GM23338 (cell line): ENCODE results near the gene PDIA5. TPM values are rescaled to one million over a fixed set of nuclear protein-coding genes. Genes with fewer than 3 reads are reported as not detected.
A peak's percentile ranks its signal among the peaks of the same experiment; 100 is the strongest.

Experiments
- ATAC-seq: fragments of 200-7000 bp; cut with Tn5 transposase; 3 replicates; pipeline ENCODE4 v1.9.1; 2020
- DNase-seq: peaks from one replicate; pipeline ENCODE4 v3.0.0-alpha.2; 2015; ENCODE audit warnings: low spot score
- H2AFZ ChIP-seq: fragments of 200-600 bp; sonication (generic); 2 replicates; pipeline ENCODE4 v1.8.0; 2016; ENCODE audit warnings: antibody characterized with exemption, mild to moderate bottlenecking, moderate library complexity
- H3F3A ChIP-seq: fragments of 200-600 bp; sonication (generic); replicated peaks from 2 replicates; pipeline ENCODE4 v1.8.0; 2017; ENCODE audit warnings: antibody characterized with exemption, mixed run types, low read depth
- H3K27ac ChIP-seq: fragments of 200-600 bp; sonication (generic); 2 replicates; pipeline ENCODE4 v1.6.1; 2016; ENCODE audit warnings: low read depth
- H3K27me3 ChIP-seq: fragments of 200-600 bp; sonication (generic); 2 replicates; pipeline ENCODE4 v1.8.0; 2016; ENCODE audit warnings: mild to moderate bottlenecking, mixed run types, moderate library complexity; ENCODE audit not compliant: insufficient read depth
- H3K36me3 ChIP-seq: fragments of 200-600 bp; sonication (generic); 2 replicates; pipeline ENCODE4 v1.8.0; 2016; ENCODE audit warnings: mild to moderate bottlenecking; ENCODE audit not compliant: insufficient read depth
- H3K4me1 ChIP-seq: fragments of 200-600 bp; sonication (generic); 2 replicates; pipeline ENCODE4 v1.8.0; 2016; ENCODE audit warnings: mild to moderate bottlenecking, moderate library complexity; ENCODE audit not compliant: insufficient read depth
- H3K4me2 ChIP-seq: fragments of 200-600 bp; sonication (generic); 2 replicates; pipeline ENCODE4 v1.7.1; 2017; ENCODE audit warnings: mixed run types
- H3K4me3 ChIP-seq: fragments of 200-600 bp; sonication (generic); 2 replicates; pipeline ENCODE4 v1.6.1; 2016; ENCODE audit warnings: mixed run types
- H3K79me2 ChIP-seq: fragments of 200-600 bp; sonication (generic); replicated peaks from 2 replicates; pipeline ENCODE4 v1.8.0; 2017; ENCODE audit warnings: mild to moderate bottlenecking; ENCODE audit not compliant: insufficient read depth
- H3K9me2 ChIP-seq: fragments of 200-600 bp; sonication (generic); 2 replicates; pipeline ENCODE4 v1.8.0; 2017; ENCODE audit not compliant: insufficient read depth
- H4K20me1 ChIP-seq: fragments of 200-600 bp; sonication (generic); replicated peaks from 2 replicates; pipeline ENCODE4 v1.8.0; 2017; ENCODE audit warnings: mild to moderate bottlenecking; ENCODE audit not compliant: insufficient read depth
- H3K27ac Mint-ChIP-seq: 2 replicates; pipeline ENCODE4 v1.8.0; 2020; ENCODE audit warnings: inconsistent platforms, mild to moderate bottlenecking, moderate library complexity, mixed read lengths
- H3K27me3 Mint-ChIP-seq: 3 replicates; pipeline ENCODE4 v1.8.0; 2022; ENCODE audit warnings: low read depth, mild to moderate bottlenecking, moderate library complexity, mixed read lengths, inconsistent platforms; ENCODE audit not compliant: insufficient read depth, poor library complexity
- H3K36me3 Mint-ChIP-seq: 3 replicates; pipeline ENCODE4 v1.8.0; 2021; ENCODE audit warnings: low read depth, mild to moderate bottlenecking, inconsistent platforms, moderate library complexity, mixed read lengths
- H3K4me1 Mint-ChIP-seq: 3 replicates; pipeline ENCODE4 v1.8.0; 2020; ENCODE audit warnings: mild to moderate bottlenecking, inconsistent platforms, mixed read lengths
- H3K4me3 Mint-ChIP-seq: 3 replicates; pipeline ENCODE4 v1.8.0; 2021; ENCODE audit warnings: moderate library complexity, mild to moderate bottlenecking, inconsistent platforms, mixed read lengths
- H3K9me3 Mint-ChIP-seq: 3 replicates; pipeline ENCODE4 v1.8.0; 2020; ENCODE audit warnings: moderate library complexity, mild to moderate bottlenecking, inconsistent platforms, mixed read lengths
- EZH2 ChIP-seq: fragments of 200-600 bp; sonication (generic); IDR thresholded peaks from one replicate; pipeline ENCODE4 v1.8.0; 2017; ENCODE audit warnings: antibody characterized with exemption, mild to moderate bottlenecking, low read depth; ENCODE audit not compliant: unreplicated experiment
- EZH2phosphoT487 ChIP-seq: fragments of 200-600 bp; sonication (generic); IDR thresholded peaks from one replicate; pipeline ENCODE4 v1.8.1; 2018; ENCODE audit warnings: antibody characterized with exemption; ENCODE audit not compliant: unreplicated experiment
- JUNB ChIP-seq: IDR thresholded peaks from one replicate; pipeline ENCODE4 v1.6.1; 2016; ENCODE audit warnings: antibody characterized with exemption; ENCODE audit not compliant: unreplicated experiment
- NANOG ChIP-seq: IDR thresholded peaks from 2 replicates; pipeline ENCODE4 v1.6.1; 2016; ENCODE audit warnings: antibody characterized with exemption, borderline replicate concordance
- ZNF114 ChIP-seq: fragments of 250-450 bp; sonication (Bioruptor Pico); IDR thresholded peaks from 2 replicates; pipeline ENCODE4 v1.5.0; 2020; ENCODE audit warnings: mild to moderate bottlenecking, moderate library complexity
- ZNF331 ChIP-seq: fragments of 250-450 bp; sonication (Bioruptor Pico); IDR thresholded peaks from 2 replicates; pipeline ENCODE4 v1.5.0; 2020; ENCODE audit warnings: low read depth, mild to moderate bottlenecking, moderate library complexity
- polyA plus RNA-seq: library from polyadenylated mRNA; unstranded; fragments of >200 nt; fragmentation: Nextera tagmentation; extraction: Ambion mirVana; gene quantifications from 2 replicates; pipeline ENCODE4 v1.2.1, GENCODE V29; 2016
- total RNA-seq: library from RNA; depleted of rRNA; stranded (reverse); fragments of >200 nt; shearing (Covaris generic); gene quantifications from 2 replicates; pipeline ENCODE4 v1.2.3, GENCODE V29; 2014
- TF ChIP-seq, protein P1 (sequence below): IDR thresholded peaks from 2 replicates; pipeline ENCODE4 v1.6.1; 2016; ENCODE audit warnings: antibody characterized with exemption
- TF ChIP-seq, protein P2 (sequence below): fragments of 250-450 bp; sonication (Bioruptor Pico); IDR thresholded peaks from 2 replicates; pipeline ENCODE4 v1.5.0; 2020; ENCODE audit warnings: mild to moderate bottlenecking, moderate library complexity
- TF ChIP-seq, protein P3 (sequence below), 2 experiments: fragments of 200-600 bp in 1 of 2; sonication (generic) in 1 of 2; conservative IDR thresholded peaks; 2 replicates each; pipeline versions ENCODE4 v1.5.1 to v1.6.1; 2016 to 2017; ENCODE audit warnings: antibody characterized with exemption in 2 of 2, low read depth in 2 of 2, mild to moderate bottlenecking in 2 of 2, moderate library complexity in 1 of 2

PDIA5 gene
- total and polyA plus RNA-seq, 2 experiments from 2014 or later: 22.9 to 28.1 TPM

DNA sequence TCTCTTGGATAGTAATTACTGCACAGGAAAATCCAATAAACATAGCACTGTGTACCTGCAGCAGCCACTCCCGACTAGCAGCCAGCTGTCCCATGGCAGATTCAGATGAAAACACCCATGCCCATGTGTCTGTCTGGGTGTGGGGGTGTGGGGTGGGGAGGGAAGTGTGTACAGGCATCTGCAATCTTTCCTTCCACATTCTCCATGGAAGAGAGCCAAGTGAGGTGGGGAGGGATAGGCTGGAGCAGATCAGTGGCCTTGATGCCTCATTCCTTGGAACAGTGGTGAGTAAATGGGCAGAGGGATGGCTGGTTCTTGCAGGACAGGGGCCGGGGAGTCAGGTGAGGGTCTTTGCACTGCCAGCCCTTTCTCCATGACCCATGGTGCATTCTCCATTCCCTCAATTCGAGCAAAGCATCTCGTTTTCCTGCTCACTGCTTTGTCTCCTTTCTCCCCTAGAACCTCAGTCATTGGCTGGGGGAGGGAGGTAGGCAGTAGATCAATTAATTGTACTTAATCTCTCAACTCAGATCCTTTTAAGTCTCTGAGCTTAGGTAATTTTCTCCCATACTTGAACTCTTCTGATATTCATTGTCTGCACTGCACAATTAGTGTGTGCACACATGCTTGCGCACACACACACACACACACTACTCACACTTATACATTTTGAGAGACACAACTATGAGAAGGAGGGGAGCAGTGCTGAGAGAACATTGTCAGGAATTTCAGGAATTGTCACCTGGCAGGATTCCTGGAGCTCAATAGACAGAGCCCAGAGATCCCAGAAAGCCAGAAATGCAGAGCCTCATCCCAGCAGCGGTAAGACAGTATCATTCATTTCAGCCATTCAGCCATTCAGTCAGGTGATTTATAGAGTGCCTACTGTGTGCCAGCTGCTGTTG lies 31.9 kb downstream of the PDIA5 start:
- H3K4me3 ChIP-seq: no peak overlapping the region
- no peaks in the 10 kb centered on the region for H3K27me3 ChIP-seq
- H3K27ac Mint-ChIP-seq: peak overlapping the region; percentile 94
- peaks cover 20% of the 10 kb centered on the region for H3K4me1 Mint-ChIP-seq
- H3K4me2 ChIP-seq: peak overlapping the region; percentile 55; the same call in 1 of the 2 replicates
- H2AFZ ChIP-seq: no peak overlapping the region
- H4K20me1 ChIP-seq: peaks cover 9% of the 10 kb centered on the region
- no peaks in the 10 kb centered on the region for H3K9me3 Mint-ChIP-seq
- ATAC-seq (peak; percentile 73), DNase-seq (peak; percentile 74)
- peak overlapping the region; percentile 18; the same call in 1 of the 2 replicates for H3K27ac ChIP-seq
- no peaks in the 10 kb centered on the region for H3K79me2 ChIP-seq
- H3F3A ChIP-seq: no peaks in the 10 kb centered on the region
- peaks cover 6% of the 10 kb centered on the region for H3K4me1 ChIP-seq
- TF ChIP-seq EZH2phosphoT487 (no peak), ZNF331 (CRISPR knock-in tag) (peak; percentile 50; the same call in 1 of the 2 replicates)
- H3K27me3 Mint-ChIP-seq: peaks cover 3% of the 10 kb centered on the region
- peaks cover 11% of the 10 kb centered on the region for H3K36me3 ChIP-seq
- no peaks in the 10 kb centered on the region for H3K9me2 ChIP-seq
- H3K4me3 Mint-ChIP-seq: no peak overlapping the region; the same call in 2 of the 3 replicates
- H3K36me3 Mint-ChIP-seq: peaks cover 13% of the 10 kb centered on the region; the same call in 2 of the 3 replicates

DNA sequence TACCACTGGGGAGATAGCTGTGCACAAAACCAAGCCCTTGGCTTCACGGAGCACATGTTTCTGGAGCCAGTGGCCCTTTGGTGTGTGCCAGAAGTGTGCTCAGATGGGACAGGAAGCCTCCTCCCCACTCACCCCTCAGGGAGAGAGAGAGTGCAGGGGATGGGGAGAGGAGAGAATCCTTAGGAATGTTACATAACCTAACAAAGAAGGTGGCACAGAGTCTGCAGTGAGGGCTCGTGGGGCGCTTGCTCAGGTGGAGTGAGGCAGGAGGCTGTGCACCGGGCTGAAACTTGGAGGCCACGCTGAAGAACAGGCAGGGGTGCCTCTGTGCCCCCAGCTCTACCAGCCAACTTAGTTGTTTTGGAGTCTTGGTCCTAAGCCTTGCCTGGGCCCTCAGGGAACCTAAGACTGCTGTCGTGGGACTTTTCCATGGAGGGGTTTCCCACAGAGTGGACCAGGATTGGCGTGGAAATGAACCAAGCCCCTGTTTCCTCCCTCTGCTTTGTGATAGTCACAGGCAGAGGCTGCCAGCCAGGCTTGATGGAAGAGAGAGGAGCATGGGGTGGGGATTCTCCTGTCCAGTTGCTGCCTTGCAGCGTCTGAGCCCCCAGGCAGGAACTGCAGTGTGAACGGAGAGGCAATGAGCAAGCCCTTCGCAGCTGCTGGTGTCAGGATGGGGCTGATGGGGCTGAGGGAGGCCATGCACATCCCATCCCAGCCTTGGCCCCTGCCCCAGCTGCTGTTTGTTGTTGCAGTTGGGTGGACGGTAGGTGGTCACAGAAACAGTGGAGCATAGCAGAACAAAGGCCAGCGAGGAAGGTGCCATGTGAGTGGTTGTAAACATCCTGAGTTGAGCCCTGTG lies 32.7 kb downstream of the PDIA5 start:
- H3K4me1 Mint-ChIP-seq: peaks cover 20% of the 10 kb centered on the region
- DNase-seq: peak; percentile 28
- TF ChIP-seq, protein P1, sequence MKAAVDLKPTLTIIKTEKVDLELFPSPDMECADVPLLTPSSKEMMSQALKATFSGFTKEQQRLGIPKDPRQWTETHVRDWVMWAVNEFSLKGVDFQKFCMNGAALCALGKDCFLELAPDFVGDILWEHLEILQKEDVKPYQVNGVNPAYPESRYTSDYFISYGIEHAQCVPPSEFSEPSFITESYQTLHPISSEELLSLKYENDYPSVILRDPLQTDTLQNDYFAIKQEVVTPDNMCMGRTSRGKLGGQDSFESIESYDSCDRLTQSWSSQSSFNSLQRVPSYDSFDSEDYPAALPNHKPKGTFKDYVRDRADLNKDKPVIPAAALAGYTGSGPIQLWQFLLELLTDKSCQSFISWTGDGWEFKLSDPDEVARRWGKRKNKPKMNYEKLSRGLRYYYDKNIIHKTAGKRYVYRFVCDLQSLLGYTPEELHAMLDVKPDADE: no peak
- TF ChIP-seq, protein P2, sequence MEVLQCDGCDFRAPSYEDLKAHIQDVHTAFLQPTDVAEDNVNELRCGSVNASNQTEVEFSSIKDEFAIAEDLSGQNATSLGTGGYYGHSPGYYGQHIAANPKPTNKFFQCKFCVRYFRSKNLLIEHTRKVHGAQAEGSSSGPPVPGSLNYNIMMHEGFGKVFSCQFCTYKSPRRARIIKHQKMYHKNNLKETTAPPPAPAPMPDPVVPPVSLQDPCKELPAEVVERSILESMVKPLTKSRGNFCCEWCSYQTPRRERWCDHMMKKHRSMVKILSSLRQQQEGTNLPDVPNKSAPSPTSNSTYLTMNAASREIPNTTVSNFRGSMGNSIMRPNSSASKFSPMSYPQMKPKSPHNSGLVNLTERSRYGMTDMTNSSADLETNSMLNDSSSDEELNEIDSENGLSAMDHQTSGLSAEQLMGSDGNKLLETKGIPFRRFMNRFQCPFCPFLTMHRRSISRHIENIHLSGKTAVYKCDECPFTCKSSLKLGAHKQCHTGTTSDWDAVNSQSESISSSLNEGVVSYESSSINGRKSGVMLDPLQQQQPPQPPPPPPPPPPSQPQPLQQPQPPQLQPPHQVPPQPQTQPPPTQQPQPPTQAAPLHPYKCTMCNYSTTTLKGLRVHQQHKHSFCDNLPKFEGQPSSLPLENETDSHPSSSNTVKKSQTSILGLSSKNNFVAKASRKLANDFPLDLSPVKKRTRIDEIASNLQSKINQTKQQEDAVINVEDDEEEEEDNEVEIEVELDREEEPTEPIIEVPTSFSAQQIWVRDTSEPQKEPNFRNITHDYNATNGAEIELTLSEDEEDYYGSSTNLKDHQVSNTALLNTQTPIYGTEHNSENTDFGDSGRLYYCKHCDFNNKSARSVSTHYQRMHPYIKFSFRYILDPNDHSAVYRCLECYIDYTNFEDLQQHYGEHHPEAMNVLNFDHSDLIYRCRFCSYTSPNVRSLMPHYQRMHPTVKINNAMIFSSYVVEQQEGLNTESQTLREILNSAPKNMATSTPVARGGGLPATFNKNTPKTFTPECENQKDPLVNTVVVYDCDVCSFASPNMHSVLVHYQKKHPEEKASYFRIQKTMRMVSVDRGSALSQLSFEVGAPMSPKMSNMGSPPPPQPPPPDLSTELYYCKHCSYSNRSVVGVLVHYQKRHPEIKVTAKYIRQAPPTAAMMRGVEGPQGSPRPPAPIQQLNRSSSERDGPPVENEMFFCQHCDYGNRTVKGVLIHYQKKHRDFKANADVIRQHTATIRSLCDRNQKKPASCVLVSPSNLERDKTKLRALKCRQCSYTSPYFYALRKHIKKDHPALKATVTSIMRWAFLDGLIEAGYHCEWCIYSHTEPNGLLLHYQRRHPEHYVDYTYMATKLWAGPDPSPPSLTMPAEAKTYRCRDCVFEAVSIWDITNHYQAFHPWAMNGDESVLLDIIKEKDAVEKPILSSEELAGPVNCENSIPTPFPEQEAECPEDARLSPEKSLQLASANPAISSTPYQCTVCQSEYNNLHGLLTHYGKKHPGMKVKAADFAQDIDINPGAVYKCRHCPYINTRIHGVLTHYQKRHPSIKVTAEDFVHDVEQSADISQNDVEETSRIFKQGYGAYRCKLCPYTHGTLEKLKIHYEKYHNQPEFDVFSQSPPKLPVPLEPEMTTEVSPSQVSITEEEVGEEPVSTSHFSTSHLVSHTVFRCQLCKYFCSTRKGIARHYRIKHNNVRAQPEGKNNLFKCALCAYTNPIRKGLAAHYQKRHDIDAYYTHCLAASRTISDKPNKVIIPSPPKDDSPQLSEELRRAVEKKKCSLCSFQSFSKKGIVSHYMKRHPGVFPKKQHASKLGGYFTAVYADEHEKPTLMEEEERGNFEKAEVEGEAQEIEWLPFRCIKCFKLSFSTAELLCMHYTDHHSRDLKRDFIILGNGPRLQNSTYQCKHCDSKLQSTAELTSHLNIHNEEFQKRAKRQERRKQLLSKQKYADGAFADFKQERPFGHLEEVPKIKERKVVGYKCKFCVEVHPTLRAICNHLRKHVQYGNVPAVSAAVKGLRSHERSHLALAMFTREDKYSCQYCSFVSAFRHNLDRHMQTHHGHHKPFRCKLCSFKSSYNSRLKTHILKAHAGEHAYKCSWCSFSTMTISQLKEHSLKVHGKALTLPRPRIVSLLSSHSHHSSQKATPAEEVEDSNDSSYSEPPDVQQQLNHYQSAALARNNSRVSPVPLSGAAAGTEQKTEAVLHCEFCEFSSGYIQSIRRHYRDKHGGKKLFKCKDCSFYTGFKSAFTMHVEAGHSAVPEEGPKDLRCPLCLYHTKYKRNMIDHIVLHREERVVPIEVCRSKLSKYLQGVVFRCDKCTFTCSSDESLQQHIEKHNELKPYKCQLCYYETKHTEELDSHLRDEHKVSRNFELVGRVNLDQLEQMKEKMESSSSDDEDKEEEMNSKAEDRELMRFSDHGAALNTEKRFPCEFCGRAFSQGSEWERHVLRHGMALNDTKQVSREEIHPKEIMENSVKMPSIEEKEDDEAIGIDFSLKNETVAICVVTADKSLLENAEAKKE (CRISPR knock-in tag): no peak
- TF ChIP-seq EZH2phosphoT487 (no peak), EZH2 (no peak), JUNB (no peak), ZNF114 (CRISPR knock-in tag) (no peak), NANOG (no peak)
- TF ChIP-seq, protein P3, sequence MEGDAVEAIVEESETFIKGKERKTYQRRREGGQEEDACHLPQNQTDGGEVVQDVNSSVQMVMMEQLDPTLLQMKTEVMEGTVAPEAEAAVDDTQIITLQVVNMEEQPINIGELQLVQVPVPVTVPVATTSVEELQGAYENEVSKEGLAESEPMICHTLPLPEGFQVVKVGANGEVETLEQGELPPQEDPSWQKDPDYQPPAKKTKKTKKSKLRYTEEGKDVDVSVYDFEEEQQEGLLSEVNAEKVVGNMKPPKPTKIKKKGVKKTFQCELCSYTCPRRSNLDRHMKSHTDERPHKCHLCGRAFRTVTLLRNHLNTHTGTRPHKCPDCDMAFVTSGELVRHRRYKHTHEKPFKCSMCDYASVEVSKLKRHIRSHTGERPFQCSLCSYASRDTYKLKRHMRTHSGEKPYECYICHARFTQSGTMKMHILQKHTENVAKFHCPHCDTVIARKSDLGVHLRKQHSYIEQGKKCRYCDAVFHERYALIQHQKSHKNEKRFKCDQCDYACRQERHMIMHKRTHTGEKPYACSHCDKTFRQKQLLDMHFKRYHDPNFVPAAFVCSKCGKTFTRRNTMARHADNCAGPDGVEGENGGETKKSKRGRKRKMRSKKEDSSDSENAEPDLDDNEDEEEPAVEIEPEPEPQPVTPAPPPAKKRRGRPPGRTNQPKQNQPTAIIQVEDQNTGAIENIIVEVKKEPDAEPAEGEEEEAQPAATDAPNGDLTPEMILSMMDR (conservative IDR thresholded peaks at IDR 0.05; ENCODE audit: low read depth in 2 of 2): no peak

More for the DNA sequence above, 32.7 kb downstream of the PDIA5 start:
- peak; percentile 56 for ATAC-seq
- Histone ChIP-seq H3K4me3 (no peak overlapping the region), H3K27me3 (no peaks in the 10 kb centered on the region), H3K79me2 (no peaks in the 10 kb centered on the region), H3K4me2 (0 out of 2 replicates have a peak overlapping the region, but pooled peaks have one; percentile 55), H3K36me3 (peaks cover 11% of the 10 kb centered on the region), H4K20me1 (peaks cover 9% of the 10 kb centered on the region), H2AFZ (no peak overlapping the region), H3K4me1 (peaks cover 6% of the 10 kb centered on the region), H3F3A (no peaks in the 10 kb centered on the region), H3K27ac (0 out of 2 replicates have a peak overlapping the region, but pooled peaks have one; percentile 18), H3K9me2 (no peaks in the 10 kb centered on the region)
- H3K4me3 Mint-ChIP-seq: no peak overlapping the region; the same call in 2 of the 3 replicates
- H3K27me3 Mint-ChIP-seq: peaks cover 3% of the 10 kb centered on the region
- H3K27ac Mint-ChIP-seq: peak overlapping the region; percentile 94
- no peaks in the 10 kb centered on the region for H3K9me3 Mint-ChIP-seq
- peaks cover 17% of the 10 kb centered on the region; the same call in 2 of the 3 replicates for H3K36me3 Mint-ChIP-seq
